ENCODE results near the gene S100A9.

Gene S100A9

GRCh38 chr1:153367090-153367489 is 9.4 kb downstream of the S100A9 start:
- H3K4me3 ChIP-seq (ENCODE audit: control insufficient read depth, low read depth, low read length) = no peak overlapping the region
- TF ChIP-seq CTCF (IDR thresholded peaks at IDR 0.05; ENCODE audit: control insufficient read depth, insufficient read depth, low read depth, low read length, missing control alignments) = no peak
- no peak for DNase-seq (ENCODE audit: low read depth)

GRCh38 chr1:153368495-153368894 is 10.8 kb downstream of the S100A9 start:
- no peak overlapping the region for H3K4me3 ChIP-seq (ENCODE audit: control insufficient read depth, low read depth, low read length)
- TF ChIP-seq CTCF (IDR thresholded peaks at IDR 0.05; ENCODE audit: control insufficient read depth, insufficient read depth, low read depth, low read length, missing control alignments) = no peak
- no peak for DNase-seq (ENCODE audit: low read depth)

GRCh38 chr1:153370146-153370545 is 12.5 kb downstream of the S100A9 start:
- no peak for DNase-seq (ENCODE audit: low read depth)
- no peak for TF ChIP-seq CTCF (IDR thresholded peaks at IDR 0.05; ENCODE audit: control insufficient read depth, insufficient read depth, low read depth, low read length, missing control alignments)
- H3K4me3 ChIP-seq (ENCODE audit: control insufficient read depth, low read depth, low read length) = no peak overlapping the region

- no peak for TF ChIP-seq CTCF (IDR thresholded peaks at IDR 0.05; ENCODE audit: control insufficient read depth, insufficient read depth, low read depth, low read length, missing control alignments)
- DNase-seq (ENCODE audit: low read depth) = no peak
- no peak overlapping the region for H3K4me3 ChIP-seq (ENCODE audit: control insufficient read depth, low read depth, low read length)
Observed at GRCh38 chr1:153371231-153371630, 13.6 kb downstream of the S100A9 start.

GRCh38 chr1:153372571-153372970 is 14.9 kb downstream of the S100A9 start:
- no peak for DNase-seq (ENCODE audit: low read depth)
- H3K4me3 ChIP-seq (ENCODE audit: control insufficient read depth, low read depth, low read length) = no peak overlapping the region
- no peak for TF ChIP-seq CTCF (IDR thresholded peaks at IDR 0.05; ENCODE audit: control insufficient read depth, insufficient read depth, low read depth, low read length, missing control alignments)

- no peak overlapping the region for H3K4me3 ChIP-seq (ENCODE audit: control insufficient read depth, low read depth, low read length)
- no peak for DNase-seq (ENCODE audit: low read depth)
- no peak for TF ChIP-seq CTCF (IDR thresholded peaks at IDR 0.05; ENCODE audit: control insufficient read depth, insufficient read depth, low read depth, low read length, missing control alignments)
Observed at GRCh38 chr1:153374071-153374470, 16.4 kb downstream of the S100A9 start.

GRCh38 chr1:153375511-153375910 is 17.9 kb downstream of the S100A9 start, which contains the start of gene S100A12:
S100A12 (minus strand) TSS chr1:153375621; CDS start chr1:153374592, 1,029 bp downstream.
- no peak for TF ChIP-seq CTCF (IDR thresholded peaks at IDR 0.05; ENCODE audit: control insufficient read depth, insufficient read depth, low read depth, low read length, missing control alignments)
- no peak within 1 kb of the TSS for H3K4me3 ChIP-seq (ENCODE audit: control insufficient read depth, low read depth, low read length)
- peak; percentile 82 for DNase-seq (ENCODE audit: low read depth)

Data from AG09309 (cell line).